HG03565 (cell line): ENCODE results near the gene KCNG3.

ENCODE experiments used
- ATAC-seq: cut with Tn5 transposase; IDR thresholded peaks from one replicate; pipeline ENCODE4 v1.9.1; 2021; ENCODE audit warnings: mild to moderate bottlenecking, moderate library complexity; ENCODE audit not compliant: unreplicated experiment

KCNG3 gene

GRCh38 chr2:42486145-42486906 is 7.5 kb downstream of the KCNG3 start:
- ATAC-seq: no peak

- ATAC-seq: no peak
Measured at GRCh38 chr2:42480402-42480801, 13.4 kb downstream of the KCNG3 start.

GRCh38 chr2:42474765-42475454 is 18.9 kb downstream of the KCNG3 start:
- ATAC-seq: no peak

GRCh38 chr2:42470706-42471105 is 23.1 kb downstream of the KCNG3 start:
- no peak for ATAC-seq

- no peak for ATAC-seq
Measured at GRCh38 chr2:42464631-42465030, 29.2 kb downstream of the KCNG3 start.

- ATAC-seq: no peak
Measured at GRCh38 chr2:42463570-42463969, 30.2 kb downstream of the KCNG3 start.

GRCh38 chr2:42459296-42459695 is 34.5 kb downstream of the KCNG3 start:
- ATAC-seq: no peak

GRCh38 chr2:42458396-42458795 is 35.4 kb downstream of the KCNG3 start:
- no peak for ATAC-seq

GRCh38 chr2:42457011-42457410 is 36.8 kb downstream of the KCNG3 start:
- ATAC-seq: no peak

- no peak for ATAC-seq
Measured at GRCh38 chr2:42456126-42456839, 37.5 kb downstream of the KCNG3 start.

- no peak for ATAC-seq
Measured at GRCh38 chr2:42452545-42452944, 41.2 kb downstream of the KCNG3 start.

- ATAC-seq: no peak
Measured at GRCh38 chr2:42450136-42450535, 43.6 kb downstream of the KCNG3 start.

GRCh38 chr2:42449163-42450087 is 44.4 kb downstream of the KCNG3 start:
- no peak for ATAC-seq

- no peak for ATAC-seq
Measured at GRCh38 chr2:42448163-42448562, 45.6 kb downstream of the KCNG3 start.

GRCh38 chr2:42446503-42447271 is 47.1 kb downstream of the KCNG3 start:
- ATAC-seq: no peak

- ATAC-seq: no peak
Measured at GRCh38 chr2:42443718-42444399, 49.9 kb downstream of the KCNG3 start.

GRCh38 chr2:42442774-42443173 is 51.0 kb downstream of the KCNG3 start:
- no peak for ATAC-seq

- no peak for ATAC-seq
Measured at GRCh38 chr2:42438685-42439084, 55.1 kb downstream of the KCNG3 start.

GRCh38 chr2:42436370-42436769 is 57.4 kb downstream of the KCNG3 start:
- ATAC-seq: no peak
